Activated CD8-positive, alpha-beta memory T cell treated with anti-CD3 and anti-CD28 coated beads, Interleukin-2, amount 50 U/mL, for 24 hours (primary cell): ENCODE results near the gene FXYD6.
"Not testable (repeated sequence)": the region's sequence is repeated elsewhere in the genome, so short reads cannot be mapped to it uniquely, and the experiment has no call there.

Experiments
- DNase-seq: peaks from one replicate; pipeline ENCODE4 v3.0.0-alpha.2; 2020; ENCODE audit errors: extremely low read depth

FXYD6 gene

GRCh38 chr11:117870103-117870952 lies 6.1 kb downstream of the FXYD6 start:
- no peak for DNase-seq

GRCh38 chr11:117869604-117870003 lies 6.9 kb downstream of the FXYD6 start:
- DNase-seq: no peak

- DNase-seq: no peak
Observed at GRCh38 chr11:117868815-117869561, 7.5 kb downstream of the FXYD6 start.

- no peak for DNase-seq
Observed at GRCh38 chr11:117868088-117868487, 8.4 kb downstream of the FXYD6 start.

GRCh38 chr11:117866526-117866925 lies 9.9 kb downstream of the FXYD6 start:
- no peak for DNase-seq

GRCh38 chr11:117865546-117865945 lies 10.9 kb downstream of the FXYD6 start:
- not testable (repeated sequence) for DNase-seq

- no peak for DNase-seq
Observed at GRCh38 chr11:117863383-117863782, 13.1 kb downstream of the FXYD6 start.

- DNase-seq: no peak
Observed at GRCh38 chr11:117862753-117863152, 13.7 kb downstream of the FXYD6 start.

- DNase-seq: no peak
Observed at GRCh38 chr11:117862019-117862725, 14.3 kb downstream of the FXYD6 start.

GRCh38 chr11:117861151-117862018 lies 15.1 kb downstream of the FXYD6 start:
- no peak for DNase-seq

- DNase-seq: no peak
Observed at GRCh38 chr11:117860139-117860538, 16.3 kb downstream of the FXYD6 start.

- DNase-seq: no peak
Observed at GRCh38 chr11:117859488-117860112, 16.9 kb downstream of the FXYD6 start.

GRCh38 chr11:117859061-117859460 lies 17.4 kb downstream of the FXYD6 start:
- no peak for DNase-seq

- DNase-seq: no peak
Observed at GRCh38 chr11:117857734-117858414, 18.6 kb downstream of the FXYD6 start.

GRCh38 chr11:117855912-117856651 lies 20.4 kb downstream of the FXYD6 start:
- DNase-seq: no peak

GRCh38 chr11:117855186-117855845 lies 21.1 kb downstream of the FXYD6 start:
- no peak for DNase-seq

- no peak for DNase-seq
Observed at GRCh38 chr11:117852309-117852708, 24.1 kb downstream of the FXYD6 start.

GRCh38 chr11:117851852-117852251 lies 24.6 kb downstream of the FXYD6 start:
- no peak for DNase-seq

- no peak for DNase-seq
Observed at GRCh38 chr11:117851106-117851505, 25.4 kb downstream of the FXYD6 start.
